CD4-positive, alpha-beta T cell treated with Interleukin-2 at 100 ng/mL for 4 hours (primary cell): Measurements from ENCODE around the gene HHIPL1.

Experiments used
- DNase-seq: peaks from one replicate; pipeline ENCODE4 v3.0.0-alpha.2; 2020; ENCODE audit warnings: low spot score

Gene HHIPL1

DNA sequence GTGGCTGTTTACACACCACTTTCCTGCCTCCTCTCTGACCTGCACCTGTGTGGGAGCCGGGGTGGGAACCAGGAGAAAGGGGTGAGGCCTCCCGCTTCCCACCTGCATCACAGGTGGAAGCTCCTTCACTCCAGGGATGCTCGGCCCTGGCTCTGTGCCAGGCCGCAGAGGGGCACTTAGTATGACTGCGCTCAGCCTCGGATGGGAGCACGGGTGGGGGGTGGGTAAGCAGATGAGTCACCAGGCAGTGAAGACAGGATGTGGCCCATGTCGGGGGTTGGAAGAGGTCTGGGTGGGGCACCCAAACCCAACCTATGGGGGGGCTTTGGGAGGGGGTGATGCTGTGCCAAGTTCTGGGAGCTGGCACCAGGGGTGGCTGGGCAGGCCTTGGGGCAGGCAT, 31.7 kb downstream of the HHIPL1 start:
- peak; percentile 21 for DNase-seq

DNA sequence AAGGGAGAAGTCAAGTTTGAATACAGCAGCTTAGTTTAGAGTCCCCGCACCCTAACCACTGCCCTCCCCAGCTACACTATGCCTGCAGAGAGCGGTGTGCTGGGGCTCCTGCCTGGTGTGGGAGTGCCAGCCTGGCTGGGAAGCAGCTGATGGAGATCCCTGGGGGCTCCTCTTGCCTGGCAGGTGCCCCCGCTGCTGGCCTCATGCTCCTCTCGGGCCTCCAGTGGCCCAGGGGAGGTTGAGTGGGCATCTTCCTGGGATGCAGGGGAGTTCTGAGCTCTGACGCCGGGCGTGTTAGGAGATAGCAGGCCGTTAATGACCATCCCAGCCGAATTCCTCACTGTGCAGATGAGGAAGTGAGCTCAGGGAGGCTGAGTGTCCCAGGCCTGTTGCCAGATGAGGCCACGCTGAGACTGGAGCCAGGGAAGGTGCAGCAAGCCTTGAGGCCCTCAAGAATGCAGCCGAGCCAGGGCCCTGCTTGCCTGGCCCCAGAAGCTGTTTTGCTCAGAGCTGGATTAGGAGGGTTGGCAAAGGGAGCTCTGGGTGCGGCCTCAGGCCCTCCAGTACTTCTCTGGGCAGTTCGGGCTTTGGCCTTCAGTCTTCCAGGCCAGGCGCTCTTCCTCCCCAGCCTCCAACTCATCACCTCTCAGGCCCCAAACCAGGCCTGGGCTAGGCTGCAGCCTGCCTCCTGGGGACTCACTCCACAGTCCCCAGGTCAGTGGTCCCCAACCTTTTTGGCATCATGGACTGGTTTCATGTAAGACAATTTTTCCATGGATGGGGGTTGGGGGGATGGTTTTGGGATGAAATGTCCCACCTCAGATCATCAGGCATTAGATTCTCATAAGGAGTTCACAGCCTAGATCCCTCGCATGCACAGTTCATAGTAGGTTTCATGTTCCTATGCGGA, 32.6 kb downstream of the HHIPL1 start:
- DNase-seq, result no peak

DNA sequence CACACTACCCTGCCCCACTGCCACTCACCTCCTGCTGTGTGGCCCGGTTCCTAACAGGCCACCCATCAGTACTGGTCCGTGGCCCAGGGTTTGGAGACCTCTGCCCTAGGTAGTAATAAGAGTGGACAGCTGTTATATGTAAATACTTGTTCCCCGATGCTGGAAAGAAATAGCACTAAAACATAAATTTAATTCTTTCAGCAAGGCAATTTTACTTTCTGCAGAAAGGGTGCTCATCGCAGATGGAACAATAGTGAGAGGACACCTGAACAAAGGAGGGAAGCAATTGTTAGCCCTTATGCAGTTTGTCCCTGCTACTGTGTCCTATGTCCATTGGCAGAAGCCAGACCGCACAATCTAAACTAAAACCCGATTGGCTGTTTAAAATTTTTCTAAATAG, 33.3 kb downstream of the HHIPL1 start:
- DNase-seq, result no peak

DNA sequence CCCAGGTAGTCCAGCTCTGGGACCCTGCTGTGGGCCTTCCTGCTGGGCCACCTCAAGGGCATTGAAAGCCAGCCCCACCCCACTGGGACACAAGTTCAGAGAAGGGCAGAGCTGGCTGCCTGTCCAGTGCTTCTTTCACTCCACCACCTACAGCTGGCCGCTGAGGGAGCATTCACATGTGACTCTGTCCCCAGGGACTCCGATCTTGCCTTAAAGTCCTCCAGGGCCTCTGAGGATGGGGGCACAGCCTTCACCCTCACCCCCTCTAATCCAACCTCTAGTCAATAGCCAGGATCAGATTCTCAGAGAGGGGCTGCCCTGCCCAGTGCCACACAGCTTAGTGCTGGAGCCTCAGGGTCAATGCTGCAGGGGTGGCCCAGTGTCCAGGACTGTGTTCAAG, 34.2 kb downstream of the HHIPL1 start:
- DNase-seq, result no peak

DNA sequence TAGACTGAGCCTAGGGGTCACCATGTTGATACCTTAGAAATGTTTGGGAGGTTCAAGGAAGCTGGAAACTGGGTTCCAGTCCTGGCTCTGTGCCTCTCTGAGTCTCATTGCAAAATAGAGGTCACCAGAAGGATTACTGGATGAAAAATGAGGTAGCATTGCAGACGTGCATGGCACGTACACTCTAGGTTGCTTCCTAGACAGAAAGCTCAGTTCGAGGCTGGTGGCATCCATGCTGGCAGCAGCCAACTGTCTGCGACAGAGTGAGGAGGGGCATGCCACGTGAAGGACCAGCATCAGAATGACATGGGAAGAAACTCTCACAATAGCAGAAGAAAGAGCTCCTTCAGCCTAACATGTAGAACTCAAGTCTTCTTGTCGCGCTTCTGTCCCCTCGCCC, 34.6 kb downstream of the HHIPL1 start:
- DNase-seq, result no peak

DNA sequence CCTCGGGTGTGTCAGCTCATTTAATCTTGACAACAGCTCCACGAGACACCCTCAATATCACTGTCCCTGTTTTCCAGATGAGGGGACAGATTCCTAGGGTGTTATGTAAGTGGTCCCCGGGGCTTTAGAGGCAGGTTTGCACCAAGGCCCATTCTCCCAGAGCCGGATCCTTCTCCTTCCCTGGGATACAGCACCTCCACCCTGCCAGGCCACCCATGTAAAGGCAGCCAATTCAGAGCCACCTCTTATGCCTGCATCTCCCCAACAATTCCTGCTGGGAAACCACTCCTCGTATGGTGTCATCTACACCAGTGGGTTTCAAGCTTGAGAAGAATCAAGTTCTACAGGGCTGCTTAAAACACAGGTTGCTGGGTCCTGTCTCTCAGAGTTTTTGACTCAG, 35.1 kb downstream of the HHIPL1 start:
- no peak for DNase-seq

DNA sequence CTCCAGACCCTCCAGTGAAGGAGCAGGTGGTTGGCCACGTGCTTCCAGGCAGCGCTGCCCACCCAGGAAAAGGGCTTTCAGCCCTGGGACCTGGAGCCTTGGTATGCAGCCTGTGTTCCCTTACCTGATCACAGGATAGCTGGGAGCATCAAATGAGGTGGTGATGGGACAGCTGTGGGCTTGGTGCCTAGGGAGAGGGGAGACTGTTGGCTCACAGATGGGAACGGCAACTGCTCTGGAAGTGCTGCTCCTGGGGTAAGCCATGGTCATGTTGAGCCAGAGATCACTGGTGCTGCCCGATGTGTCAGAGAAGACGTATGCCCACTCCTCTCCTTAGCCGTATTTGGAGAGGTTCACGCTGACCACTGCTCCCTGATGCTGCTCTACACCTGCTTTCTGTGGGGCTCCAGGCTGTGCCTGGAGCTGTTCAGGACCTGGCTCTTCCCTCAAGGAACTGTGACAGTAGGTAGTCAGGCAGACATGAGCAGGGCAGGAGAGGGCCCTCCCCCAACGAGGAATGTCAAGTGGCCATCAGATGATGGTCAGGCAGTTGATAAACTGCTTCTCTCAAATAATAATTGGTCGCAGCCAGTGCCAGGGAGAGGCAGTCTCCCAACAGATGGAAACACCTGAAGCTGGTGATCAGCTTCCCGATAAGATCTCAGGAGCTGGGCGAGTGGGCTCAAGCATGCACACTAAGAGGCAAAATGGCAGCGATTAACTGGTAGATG, 36.3 kb downstream of the HHIPL1 start:
- DNase-seq, result no peak

DNA sequence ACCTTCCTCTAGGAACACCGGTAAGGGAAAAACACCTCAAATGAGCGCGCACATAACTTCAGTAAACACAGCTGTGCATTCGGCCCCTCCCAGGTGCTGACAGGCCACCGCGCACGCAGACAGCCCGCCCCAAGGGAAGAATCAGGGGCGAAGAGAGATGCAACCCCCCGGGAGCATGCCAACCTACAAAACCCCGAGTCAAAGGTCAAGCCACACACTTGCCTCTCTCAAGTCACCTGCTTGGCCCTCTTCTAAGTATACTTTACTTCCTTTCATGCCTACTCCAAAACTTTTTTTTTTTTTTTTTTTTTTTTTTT, 36.9 kb downstream of the HHIPL1 start:
- DNase-seq, result no peak

DNA sequence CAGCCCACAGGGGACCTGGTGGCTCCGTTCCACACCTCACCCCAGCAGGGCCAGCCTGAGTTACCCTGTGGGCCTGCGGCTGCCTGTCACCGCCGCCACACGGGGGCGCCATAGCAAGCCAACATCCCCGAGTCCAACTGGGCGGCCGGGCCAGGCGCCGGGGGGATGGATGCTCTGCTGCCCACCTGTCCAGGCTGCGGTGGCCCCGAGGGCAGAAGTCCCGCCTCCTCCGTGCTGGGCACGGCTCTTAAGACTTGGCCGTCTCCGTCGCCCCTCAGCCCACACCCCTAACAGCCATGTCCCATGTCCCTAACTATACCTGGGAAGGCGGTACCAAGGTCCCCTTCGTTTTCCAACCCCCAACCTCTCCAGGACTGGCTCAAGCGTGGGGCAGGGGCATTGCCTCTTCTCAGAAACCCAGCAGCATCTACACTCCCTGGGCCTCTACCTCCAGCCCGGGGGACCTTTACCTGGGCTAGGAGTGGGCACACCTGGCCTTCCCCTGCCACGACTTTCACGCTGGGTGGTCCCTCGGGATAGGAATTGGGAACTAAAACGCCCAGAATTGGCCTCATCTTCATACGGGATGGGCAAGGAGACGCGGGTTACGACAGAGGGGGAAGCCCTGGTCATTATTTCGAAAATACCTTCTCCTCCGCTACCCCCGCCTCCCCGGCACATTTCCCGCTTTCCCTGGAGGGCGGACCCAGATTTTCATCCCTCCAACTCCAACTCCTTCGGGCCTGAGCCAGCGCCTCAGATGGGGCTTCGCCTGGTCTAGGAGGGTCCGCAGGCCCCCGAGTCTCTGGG, 38.1 kb downstream of the HHIPL1 start:
- peak; percentile 82 for DNase-seq

DNA sequence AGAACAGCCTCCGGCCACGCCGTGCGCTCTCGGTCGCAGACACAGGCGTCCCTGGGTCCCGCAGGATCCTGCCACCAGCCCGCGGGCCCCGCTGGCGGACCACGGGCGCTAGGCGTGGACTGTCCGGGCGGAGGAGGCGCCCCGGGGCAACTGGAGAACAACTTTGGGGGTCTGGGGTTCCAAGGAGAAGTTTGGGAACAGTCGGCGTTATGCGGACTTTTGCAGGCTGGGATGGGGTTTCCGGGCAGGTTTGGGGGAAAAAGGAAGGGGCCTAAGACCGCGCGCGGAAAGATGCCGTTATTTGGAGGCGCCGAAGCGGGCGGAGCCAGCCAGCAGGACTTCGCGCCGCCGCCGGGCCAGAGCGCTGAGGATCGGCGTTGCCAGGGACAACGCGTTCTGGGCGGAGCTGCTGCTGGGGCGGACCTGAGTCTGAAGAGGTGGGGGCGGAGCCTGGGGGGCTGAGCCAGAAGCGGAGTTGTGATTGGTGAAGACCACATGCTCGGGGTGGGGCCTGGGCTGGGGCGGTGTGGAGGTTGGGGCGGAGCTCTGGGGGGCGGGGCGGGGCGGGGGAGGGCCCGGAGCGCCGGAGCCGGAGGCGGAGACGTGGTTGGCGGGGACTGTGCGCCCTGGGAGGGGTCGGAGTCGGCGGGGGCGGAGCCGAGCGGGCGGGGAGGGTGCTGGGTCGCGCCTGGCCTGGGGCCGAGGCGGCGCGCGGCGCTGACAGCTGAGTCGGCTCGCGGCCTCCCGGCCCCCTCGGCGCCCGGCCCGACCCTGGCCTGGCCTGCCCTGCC, 38.9 kb downstream of the HHIPL1 start, which contains the start of gene CYP46A1:
Gene CYP46A1 (plus strand): TSS at position 680 of the 791 bp plus-strand sequence. CDS start 120 bp downstream, outside the sequence.
- DNase-seq, result peak; percentile 99

DNA sequence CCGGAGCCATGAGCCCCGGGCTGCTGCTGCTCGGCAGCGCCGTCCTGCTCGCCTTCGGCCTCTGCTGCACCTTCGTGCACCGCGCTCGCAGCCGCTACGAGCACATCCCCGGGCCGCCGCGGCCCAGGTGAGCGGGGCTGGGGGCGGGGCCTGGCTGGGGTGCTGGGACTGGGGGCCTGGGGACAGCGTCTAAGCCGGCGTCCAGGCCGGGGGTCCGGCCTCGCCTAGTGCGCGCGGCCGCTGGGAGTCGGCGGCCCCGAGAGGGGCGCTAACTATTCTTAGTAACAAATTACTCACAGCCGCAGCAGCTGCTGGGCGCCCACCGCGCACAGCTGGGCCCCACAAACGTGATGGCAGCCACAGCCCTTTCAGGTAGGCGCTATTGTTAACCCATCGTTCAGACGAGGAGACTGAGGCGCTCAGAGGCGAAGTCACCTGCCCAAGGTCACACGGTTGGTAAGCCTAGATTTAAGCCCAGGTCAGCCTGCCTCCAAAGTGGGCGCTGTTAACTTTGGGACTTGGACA, 39.5 kb downstream of the HHIPL1 start:
- DNase-seq, result no peak

DNA sequence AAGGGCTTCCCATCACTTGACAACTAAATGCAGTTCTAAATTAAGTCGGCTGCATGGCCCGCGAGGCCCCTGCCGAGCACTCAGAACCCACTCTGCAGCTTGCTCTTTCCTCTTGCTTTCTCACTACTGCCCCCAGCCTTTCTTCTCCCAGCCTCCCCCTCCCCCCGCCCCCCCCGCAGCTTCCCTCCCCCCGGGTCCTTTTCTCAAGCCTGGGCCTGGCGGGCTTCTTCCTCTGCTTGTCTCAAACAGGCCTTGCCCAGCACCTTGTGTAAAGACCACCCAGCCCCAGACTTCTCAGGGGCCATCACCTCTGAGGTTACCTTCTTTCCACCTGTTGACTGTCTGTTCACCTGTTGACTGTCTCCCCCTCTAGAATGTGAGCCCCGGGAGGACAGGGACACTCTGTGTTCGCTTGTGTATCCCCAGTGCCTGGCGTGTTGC, 40.2 kb downstream of the HHIPL1 start:
- no peak for DNase-seq

DNA sequence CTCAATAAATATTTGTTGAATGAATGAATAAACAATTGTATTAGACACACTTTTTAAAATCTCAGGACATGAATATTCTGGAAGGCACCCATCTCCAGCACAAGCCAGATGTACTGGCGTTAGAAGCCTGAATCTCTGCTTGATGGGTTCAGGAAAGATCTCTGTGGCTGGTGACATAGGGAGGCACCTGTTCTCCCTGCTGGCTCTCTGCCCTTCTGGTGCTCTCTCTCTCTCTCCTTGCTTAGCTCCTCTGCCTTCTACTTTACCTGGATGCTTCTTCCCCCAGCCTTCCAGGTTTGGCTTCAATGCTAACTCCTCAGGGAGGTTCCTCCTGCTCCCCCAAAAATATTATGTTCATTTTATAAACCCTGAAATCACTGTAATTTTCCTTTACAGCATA, 40.7 kb downstream of the HHIPL1 start:
- DNase-seq, result no peak

DNA sequence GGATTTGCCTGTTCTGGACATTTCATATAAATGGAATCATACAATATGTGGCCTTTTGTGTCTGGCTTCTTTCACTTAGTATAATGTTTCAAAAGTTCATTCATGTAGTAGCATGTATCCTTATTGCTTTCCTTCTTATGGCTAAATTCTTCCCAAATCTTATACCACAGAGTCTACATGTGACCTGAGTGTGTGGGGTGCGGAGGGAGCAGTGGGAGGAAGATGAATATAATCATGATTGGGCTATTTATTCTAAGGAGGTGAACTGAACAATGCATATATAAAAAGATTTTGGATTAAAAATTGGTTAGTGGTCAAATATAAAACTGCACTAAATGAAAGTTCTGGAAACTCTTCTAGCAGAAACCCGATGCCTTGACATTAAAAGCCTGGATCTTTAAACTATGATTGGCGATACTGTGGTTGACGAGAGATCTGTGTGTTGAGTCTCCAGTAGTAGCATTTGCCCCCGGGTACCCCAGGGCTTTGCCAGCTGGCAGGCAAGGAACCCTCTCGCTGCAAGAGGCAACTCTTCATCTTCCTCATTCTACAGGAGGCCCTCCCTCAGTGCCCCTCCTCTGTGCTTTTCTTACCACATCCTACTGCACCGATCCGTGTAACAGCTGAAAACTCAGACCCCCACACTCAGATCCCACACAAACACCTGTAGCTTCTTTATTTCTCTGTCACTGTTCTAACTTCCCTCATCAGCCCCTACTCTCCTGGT, 41.8 kb downstream of the HHIPL1 start:
- no peak for DNase-seq

DNA sequence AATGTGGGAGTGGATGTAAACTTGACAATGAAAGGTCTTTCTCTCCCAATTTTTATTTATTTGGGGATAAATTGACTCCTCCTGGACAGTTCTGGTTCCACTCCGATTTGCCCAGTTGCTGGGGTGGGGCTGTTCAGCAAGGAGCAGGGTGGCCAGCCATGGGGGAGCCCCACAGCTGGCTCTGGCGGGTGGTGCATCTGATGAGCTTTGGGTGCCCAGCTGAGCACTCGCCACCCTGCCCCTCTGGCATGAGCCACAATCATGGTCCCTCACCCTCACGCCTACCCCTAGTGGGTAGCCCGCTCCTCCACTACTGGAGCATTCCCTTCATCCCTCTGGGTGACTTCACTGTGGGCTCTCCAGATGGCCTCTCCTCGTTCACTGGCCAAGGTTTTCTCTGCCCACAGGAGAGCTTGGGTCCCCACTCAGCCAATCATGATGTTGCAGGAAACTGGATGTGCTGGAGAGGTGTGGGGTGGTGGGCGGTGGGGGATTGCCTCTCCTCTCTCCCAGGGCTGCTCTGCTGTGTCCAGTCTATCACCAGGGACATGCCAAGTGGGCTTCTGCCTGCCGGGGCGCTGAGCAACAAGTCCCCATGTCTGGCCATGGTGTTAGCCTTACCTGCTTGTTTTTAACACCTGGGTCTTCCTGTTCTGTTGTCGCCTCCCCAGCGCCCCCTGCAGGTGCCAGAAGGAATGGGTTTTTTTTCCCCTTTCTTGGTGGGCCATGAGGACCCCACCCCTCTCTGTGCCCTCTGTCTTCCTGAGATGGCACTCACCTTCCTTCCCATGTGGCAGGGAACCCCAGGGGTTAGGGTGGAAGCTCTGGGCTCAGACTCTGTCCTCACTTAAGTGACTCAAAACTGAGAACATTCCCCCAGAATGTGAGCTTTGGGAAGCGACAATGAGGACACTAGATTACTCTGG, 42.6 kb downstream of the HHIPL1 start:
- peak; percentile 36 for DNase-seq

DNA sequence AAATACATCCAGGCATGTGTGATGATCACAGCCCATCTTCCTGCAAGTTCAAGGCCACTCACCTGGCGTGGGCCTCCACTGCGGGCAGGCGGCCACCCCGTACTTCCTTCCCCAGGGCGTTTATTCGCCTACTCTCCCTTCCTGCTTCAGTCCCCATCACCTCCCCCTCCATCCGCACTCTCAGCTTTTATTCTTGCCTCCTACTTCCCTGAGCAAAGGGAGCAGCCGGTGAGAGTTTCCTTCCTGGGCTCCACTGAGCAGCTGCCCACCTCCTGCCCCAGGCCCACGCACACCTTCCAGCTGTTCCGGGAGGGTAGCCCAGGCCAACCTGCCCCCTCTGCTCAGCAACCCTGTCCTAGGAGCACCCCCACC, 43.3 kb downstream of the HHIPL1 start:
- no peak for DNase-seq

DNA sequence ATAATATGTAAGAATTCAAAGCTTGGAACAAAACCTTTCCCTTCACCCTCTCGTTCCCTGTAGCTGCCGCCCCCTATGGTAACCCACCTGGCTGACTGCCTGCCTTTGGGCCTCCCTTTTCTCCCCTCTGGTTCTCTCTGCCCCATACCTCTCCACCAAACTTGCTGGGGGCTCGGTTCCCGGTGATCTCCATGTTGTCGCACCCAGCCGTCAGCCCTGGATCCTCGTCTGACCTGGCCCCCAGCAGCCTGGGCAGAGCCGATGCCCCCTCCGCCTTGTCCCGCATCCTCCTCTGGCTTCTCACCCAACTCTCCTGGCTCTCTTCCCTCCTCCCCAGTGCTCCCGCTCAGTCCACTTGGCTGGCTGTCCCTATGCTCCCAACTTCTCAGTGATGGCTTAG, 43.7 kb downstream of the HHIPL1 start:
- DNase-seq, result no peak

DNA sequence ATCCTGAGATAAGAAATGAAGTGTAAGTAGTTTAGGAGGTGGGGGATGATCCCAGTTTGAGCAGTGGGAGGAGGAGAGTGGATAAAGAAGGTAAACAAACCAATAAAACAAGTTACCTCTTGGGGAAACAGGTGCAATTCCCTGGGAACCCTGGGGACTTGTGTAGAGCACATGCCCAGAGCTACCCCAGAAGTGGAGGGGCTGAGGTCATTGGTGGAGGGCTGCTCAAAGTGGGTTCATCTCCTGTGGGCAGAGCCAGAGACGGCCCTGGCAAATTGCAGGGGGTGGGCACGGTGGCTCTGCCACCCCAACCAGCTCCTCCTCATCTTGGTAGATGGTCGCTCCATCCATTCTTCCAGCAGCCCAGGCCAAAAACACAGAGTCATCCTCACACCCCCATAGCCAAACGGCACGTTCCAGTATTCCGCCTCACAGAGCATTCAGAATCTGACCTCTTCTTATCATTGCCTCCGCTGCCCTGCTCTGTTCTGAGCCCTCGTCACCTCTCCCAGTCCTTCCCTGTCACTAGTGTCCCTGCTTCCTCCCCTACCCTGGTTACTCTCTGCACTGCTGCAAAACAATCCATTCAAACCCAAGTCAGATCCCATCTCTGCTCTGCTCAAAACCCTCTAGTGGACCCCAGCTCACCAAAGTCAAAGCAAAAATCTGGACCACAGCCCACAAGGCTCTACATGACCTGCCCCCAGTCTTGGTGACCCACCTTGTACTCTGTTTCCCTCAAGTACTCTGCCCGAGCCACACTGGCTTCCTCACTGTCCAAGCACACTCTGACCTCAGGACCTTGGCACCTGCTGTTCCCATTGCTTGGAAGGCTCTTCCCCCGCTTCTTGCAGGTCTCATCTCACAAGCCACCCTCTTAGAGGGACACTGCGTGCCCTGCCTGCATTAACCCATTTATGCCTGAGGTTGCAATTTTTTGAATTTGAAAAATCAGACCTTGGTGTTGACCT, 44.6 kb downstream of the HHIPL1 start:
- no peak for DNase-seq
